H9 (cell line): ENCODE results near the gene HYAL1. TPM values are rescaled to one million over a fixed set of nuclear protein-coding genes. Genes with fewer than 3 reads are reported as not detected.

ENCODE experiments used
- DNase-seq: peaks from one replicate; pipeline ENCODE4 v3.0.0-alpha.2; 2017
- H2AFZ ChIP-seq: one replicate; pipeline ENCODE4 v1.6.1; 2013; ENCODE audit warnings: mild to moderate bottlenecking, low read length, control low read depth, moderate library complexity
- H2AK5ac ChIP-seq: 2 replicates; pipeline ENCODE4 v1.6.1; 2013; ENCODE audit warnings: low read length, control low read depth, mixed read lengths; ENCODE audit not compliant: insufficient read length
- H2BK120ac ChIP-seq: one replicate; pipeline ENCODE4 v1.6.1; 2013; ENCODE audit warnings: low read depth, mild to moderate bottlenecking, low read length, control low read depth, inconsistent platforms; ENCODE audit not compliant: poor library complexity, severe bottlenecking
- H2BK12ac ChIP-seq: 2 replicates; pipeline ENCODE4 v1.6.1; 2013; ENCODE audit warnings: low read length, control low read depth, mixed read lengths, low read depth; ENCODE audit not compliant: insufficient read length
- H2BK15ac ChIP-seq: 2 replicates; pipeline ENCODE4 v1.6.1; 2013; ENCODE audit warnings: low read depth, low read length, control low read depth
- H2BK20ac ChIP-seq: one replicate; pipeline ENCODE4 v1.6.1; 2013; ENCODE audit warnings: low read depth, mild to moderate bottlenecking, low read length, control low read depth, inconsistent platforms; ENCODE audit not compliant: poor library complexity, severe bottlenecking
- H2BK5ac ChIP-seq: 2 replicates; pipeline ENCODE4 v1.6.1; 2013; ENCODE audit warnings: low read length, control low read depth, mixed read lengths; ENCODE audit not compliant: insufficient read length
- H3K14ac ChIP-seq: 2 replicates; pipeline ENCODE4 v1.6.1; 2013; ENCODE audit warnings: low read length, control low read depth; ENCODE audit not compliant: insufficient read depth
- H3K18ac ChIP-seq: 2 replicates; pipeline ENCODE4 v1.6.1; 2013; ENCODE audit warnings: low read depth, mild to moderate bottlenecking, mixed read lengths, low read length, control low read depth; ENCODE audit not compliant: insufficient read length
- H3K23ac ChIP-seq: 2 replicates; pipeline ENCODE4 v1.6.1; 2013; ENCODE audit warnings: low read length, control low read depth, mixed read lengths, low read depth; ENCODE audit not compliant: insufficient read length
- H3K23me2 ChIP-seq: 2 replicates; pipeline ENCODE4 v1.6.1; 2013; ENCODE audit warnings: low read depth, mild to moderate bottlenecking, mixed read lengths, low read length, control low read depth; ENCODE audit not compliant: insufficient read length, poor library complexity, severe bottlenecking
- H3K27ac ChIP-seq: 2 replicates; pipeline ENCODE4 v1.5.1; 2013; ENCODE audit warnings: low read length, control low read depth, mixed read lengths, low read depth; ENCODE audit not compliant: insufficient read length
- H3K27me3 ChIP-seq: 2 replicates; pipeline ENCODE4 v1.6.1; 2013; ENCODE audit warnings: low read length, control low read depth, inconsistent platforms; ENCODE audit not compliant: insufficient read depth
- H3K4ac ChIP-seq: 2 replicates; pipeline ENCODE4 v1.6.1; 2013; ENCODE audit warnings: low read depth, mild to moderate bottlenecking, control low read depth, inconsistent platforms, low read length, moderate library complexity
- H3K4me1 ChIP-seq: 2 replicates; pipeline ENCODE4 v1.6.1; 2013; ENCODE audit warnings: low read length, control low read depth, inconsistent platforms; ENCODE audit not compliant: insufficient read depth
- H3K4me2 ChIP-seq: 2 replicates; pipeline ENCODE4 v1.6.1; 2013; ENCODE audit warnings: low read length, control low read depth, mixed read lengths; ENCODE audit not compliant: insufficient read length, insufficient read depth
- H3K56ac ChIP-seq: 2 replicates; pipeline ENCODE4 v1.6.1; 2013; ENCODE audit warnings: low read depth, mild to moderate bottlenecking, mixed read lengths, low read length, control low read depth; ENCODE audit not compliant: insufficient read length
- H3K79me1 ChIP-seq: 2 replicates; pipeline ENCODE4 v1.6.1; 2013; ENCODE audit warnings: low read depth, mild to moderate bottlenecking, moderate library complexity, low read length, control low read depth, inconsistent platforms; ENCODE audit not compliant: insufficient read depth, poor library complexity, severe bottlenecking
- H3K79me2 ChIP-seq: 2 replicates; pipeline ENCODE4 v1.6.1; 2013; ENCODE audit warnings: low read length, control low read depth, inconsistent platforms; ENCODE audit not compliant: insufficient read depth
- H3K9ac ChIP-seq: 2 replicates; pipeline ENCODE4 v1.6.1; 2013; ENCODE audit warnings: low read length, control low read depth, mixed read lengths; ENCODE audit not compliant: insufficient read length; ENCODE audit errors: extremely low read depth
- H3K9me3 ChIP-seq: one replicate; pipeline ENCODE4 v1.6.1; 2013; ENCODE audit warnings: low read depth, low read length, inconsistent platforms; ENCODE audit not compliant: control insufficient read depth
- H3T11ph ChIP-seq: one replicate; pipeline ENCODE4 v1.6.1; 2013; ENCODE audit warnings: mild to moderate bottlenecking, low read length, control low read depth, inconsistent platforms
- H4K20me1 ChIP-seq: one replicate; pipeline ENCODE4 v1.6.1; 2013; ENCODE audit not compliant: control insufficient read depth, insufficient read length, insufficient read depth
- H4K5ac ChIP-seq: 2 replicates; pipeline ENCODE4 v1.6.1; 2013; ENCODE audit warnings: low read depth, mild to moderate bottlenecking, mixed read lengths, low read length, control low read depth; ENCODE audit not compliant: insufficient read length
- H4K8ac ChIP-seq: replicated peaks from 2 replicates; pipeline ENCODE4 v1.6.1; 2013; ENCODE audit warnings: low read length, control low read depth, mixed read lengths, low read depth; ENCODE audit not compliant: insufficient read length
- H4K91ac ChIP-seq: 2 replicates; pipeline ENCODE4 v1.6.1; 2013; ENCODE audit warnings: low read depth, mild to moderate bottlenecking, moderate library complexity, mixed read lengths, low read length, control low read depth; ENCODE audit not compliant: insufficient read length
- H3K27ac Mint-ChIP-seq, 3 experiments: 2 replicates in 2 of 3; 3 replicates in 1 of 3; pipeline ENCODE4 v1.8.0; 2020 to 2021; ENCODE audit warnings: mixed read lengths in 3 of 3, mild to moderate bottlenecking in 1 of 3, moderate library complexity in 1 of 3
- H3K27me3 Mint-ChIP-seq: 2 replicates; pipeline ENCODE4 v1.8.0; 2021; ENCODE audit warnings: low read depth, mild to moderate bottlenecking, moderate library complexity, mixed read lengths
- H3K36me3 Mint-ChIP-seq, 3 experiments: 2 replicates in 2 of 3; 3 replicates in 1 of 3; pipeline ENCODE4 v1.8.0; 2020 to 2021; ENCODE audit warnings: low read depth in 3 of 3, mixed read lengths in 3 of 3; ENCODE audit not compliant: insufficient read depth in 1 of 3
- H3K4me1 Mint-ChIP-seq, 2 experiments: 2 replicates each; pipeline ENCODE4 v1.8.0; 2020; ENCODE audit warnings: mixed read lengths in 2 of 2
- H3K4me3 Mint-ChIP-seq, 2 experiments: 2 replicates in 1 of 2; 3 replicates in 1 of 2; pipeline ENCODE4 v1.8.0; 2020 to 2021; ENCODE audit warnings: mild to moderate bottlenecking in 2 of 2, mixed read lengths in 2 of 2, moderate library complexity in 1 of 2
- H3K9me3 Mint-ChIP-seq, 2 experiments: 2 replicates in 1 of 2; 3 replicates in 1 of 2; pipeline ENCODE4 v1.8.0; 2020; ENCODE audit warnings: mild to moderate bottlenecking in 2 of 2, mixed read lengths in 2 of 2, moderate library complexity in 1 of 2
- CTCF ChIP-seq: fragments of 200-600 bp; sonication (generic); conservative IDR thresholded peaks from 3 replicates; pipeline ENCODE4 v1.8.0; 2021; ENCODE audit warnings: antibody characterized with exemption, mild to moderate bottlenecking
- WGBS: extraction: QIAGEN DNeasy Blood & Tissue Kit; methylation state at CpG from one replicate; pipeline ENCODE4 v1.1.7; 2013; ENCODE audit warnings: missing lambda C conversion rate, low lambda C conversion rate, mixed read lengths; ENCODE audit not compliant: insufficient read length; ENCODE audit errors: extremely low coverage; 5-methylcytosine and 5-hydroxymethylcytosine counted together
- total RNA-seq: library from RNA; stranded (reverse); gene quantifications from 2 replicates; pipeline ENCODE4 v1.2.1, GENCODE V29; 2021

Gene HYAL1
- total RNA-seq, 1 experiment from 2014 or later = 2.0 TPM

GRCh38 chr3:50324351-50325112 is 21.2 kb upstream of the HYAL1 start:
- no peak overlapping the region for H3K27ac ChIP-seq
- H3K4me3 Mint-ChIP-seq = peak overlapping the region; percentile 30 to 54; a peak in 4 of 5 replicates

More at GRCh38 chr3:50324351-50325112, 21.2 kb upstream of the HYAL1 start:
- no peak overlapping the region for H4K91ac ChIP-seq
- Mint-ChIP-seq H3K9me3 (no peaks in the 10 kb centered on the region), H3K4me1 (peaks cover 23 to 41% of the 10 kb centered on the region in 2 experiments), H3K27me3 (no peaks in the 10 kb centered on the region; the same call in 1 of the 2 replicates), H3K36me3 (peaks cover 18 to 34% (median 19%) of the 10 kb centered on the region in 3 experiments), H3K27ac (0 out of 7 replicates have a peak overlapping the region, but pooled peaks of 1 of the 3 experiments have one; percentile 28)
- no peak overlapping the region for H3K56ac ChIP-seq
- H3K79me2 ChIP-seq = peaks cover 10% of the 10 kb centered on the region; the same call in 1 of the 2 replicates
- H4K8ac ChIP-seq = no peak overlapping the region
- no peak overlapping the region for H2BK120ac ChIP-seq
- no peak overlapping the region for H2AK5ac ChIP-seq
- H3T11ph ChIP-seq = no peak overlapping the region
- H4K5ac ChIP-seq = no peak overlapping the region
- H2BK5ac ChIP-seq = no peak overlapping the region
- H4K20me1 ChIP-seq = no peaks in the 10 kb centered on the region
- no CpG with 5 or more reads among the region's 4 CpGs for WGBS
- H3K4ac ChIP-seq = no peak overlapping the region
- no peak overlapping the region for H2BK15ac ChIP-seq
- H3K23ac ChIP-seq = no peak overlapping the region
- H2AFZ ChIP-seq = no peak overlapping the region
- no peak overlapping the region for H2BK20ac ChIP-seq
- H3K9ac ChIP-seq = no peak overlapping the region
- DNase-seq = peak; percentile 90
- H3K27me3 ChIP-seq = no peaks in the 10 kb centered on the region
- H3K18ac ChIP-seq = no peak overlapping the region
- H3K14ac ChIP-seq = no peak overlapping the region
- peak; percentile 89 for TF ChIP-seq CTCF
- no peaks in the 10 kb centered on the region for H3K9me3 ChIP-seq
- H3K79me1 ChIP-seq = peaks cover 6% of the 10 kb centered on the region
- peaks cover 6% of the 10 kb centered on the region; the same call in 1 of the 2 replicates for H3K4me1 ChIP-seq
- H2BK12ac ChIP-seq = no peak overlapping the region
- no peak overlapping the region for H3K4me2 ChIP-seq
- H3K23me2 ChIP-seq = peaks cover 24% of the 10 kb centered on the region
